K562 (cell line): Measurements from ENCODE around the gene RAB3GAP2. TPM values are rescaled to one million over a fixed set of nuclear protein-coding genes. Genes with fewer than 3 reads are reported as not detected.

Experiments
- ADNP ChIP-seq: fragments of 200-800 bp; sonication (Bioruptor generic); IDR thresholded peaks from 2 replicates; pipeline ENCODE4 v1.6.1; 2016; ENCODE audit warnings: missing genetic modification characterization, missing compliant biosample characterization
- COPS2 ChIP-seq: fragments of 450-650 bp; conservative IDR thresholded peaks from 2 replicates; pipeline ENCODE4 v1.6.1; 2016; ENCODE audit warnings: mild to moderate bottlenecking, moderate library complexity
- CSDE1 ChIP-seq, 2 experiments: fragments of 450-650 bp; IDR thresholded peaks; 2 replicates each; pipeline ENCODE4 v1.6.1; 2016; ENCODE audit warnings: mild to moderate bottlenecking in 1 of 2
- DPF2 ChIP-seq: fragments of 450-650 bp; IDR thresholded peaks from 2 replicates; pipeline ENCODE4 v1.6.1; 2016
- GATAD2A ChIP-seq: fragments of 450-650 bp; IDR thresholded peaks from 2 replicates; pipeline ENCODE4 v1.6.1; 2017
- HMG20A ChIP-seq: fragments of 450-650 bp; formaldehyde crosslinking; conservative IDR thresholded peaks from 2 replicates; pipeline ENCODE4 v1.4.0; 2020; ENCODE audit warnings: mild to moderate bottlenecking, mixed read lengths
- HNRNPL ChIP-seq: fragments of 200-400 bp; formaldehyde crosslinking; IDR thresholded peaks from 2 replicates; pipeline ENCODE4 v1.6.1; 2017; ENCODE audit warnings: low read depth, mild to moderate bottlenecking, low read length
- ILF3 ChIP-seq: fragments of 450-650 bp; IDR thresholded peaks from 2 replicates; pipeline ENCODE4 v1.6.1; 2018; ENCODE audit warnings: antibody characterized with exemption, mild to moderate bottlenecking, moderate library complexity, borderline replicate concordance
- KHSRP ChIP-seq: fragments of 450-650 bp; IDR thresholded peaks from 2 replicates; pipeline ENCODE4 v1.6.1; 2017
- L3MBTL2 ChIP-seq: fragments of 450-650 bp; IDR thresholded peaks from 2 replicates; pipeline ENCODE4 v1.6.1; 2016; ENCODE audit warnings: mild to moderate bottlenecking, moderate library complexity
- MCM3 ChIP-seq: fragments of 450-650 bp; IDR thresholded peaks from 2 replicates; pipeline ENCODE4 v1.6.1; 2016
- MTA3 ChIP-seq: fragments of 450-650 bp; formaldehyde crosslinking; IDR thresholded peaks from 2 replicates; pipeline ENCODE4 v1.6.1; 2017; ENCODE audit warnings: mild to moderate bottlenecking, borderline replicate concordance
- NFIX ChIP-seq: fragments of 250-450 bp; sonication (Bioruptor Pico); IDR thresholded peaks from 2 replicates; pipeline ENCODE4 v1.4.0; 2020; ENCODE audit warnings: low read depth, mild to moderate bottlenecking, moderate library complexity
- RBBP5 ChIP-seq: fragments of 200-600 bp; sonication (generic); IDR thresholded peaks from 2 replicates; pipeline ENCODE4 v1.6.1; 2012; ENCODE audit warnings: borderline replicate concordance, mild to moderate bottlenecking, low read length, control low read depth, inconsistent platforms; ENCODE audit not compliant: insufficient read depth, poor library complexity, severe bottlenecking
- TAL1 ChIP-seq: fragments of 450-650 bp; IDR thresholded peaks from 2 replicates; pipeline ENCODE4 v1.6.1; 2016; ENCODE audit warnings: mild to moderate bottlenecking
- TBL1XR1 ChIP-seq, 2 experiments: IDR thresholded peaks; 2 replicates each; pipeline ENCODE4 v1.6.1; 2012; ENCODE audit warnings: improper control_type of control experiment in 2 of 2, low read length in 2 of 2, mild to moderate bottlenecking in 1 of 2
- TCF7L2 ChIP-seq: fragments of 150-350 bp; IDR thresholded peaks from 2 replicates; pipeline ENCODE4 v1.6.1; 2016; ENCODE audit warnings: low read depth, mild to moderate bottlenecking, low read length, moderate library complexity
- ZNF639 ChIP-seq, 2 experiments: fragments of 200-800 bp in 1 of 2; sonication (Bioruptor generic) in 1 of 2; sonication (generic) in 1 of 2; formaldehyde crosslinking in 1 of 2; IDR thresholded peaks in 1 of 2; conservative IDR thresholded peaks in 1 of 2; 2 replicates each; pipeline versions ENCODE4 v1.5.0 to v1.6.1; 2016 to 2020; ENCODE audit warnings: missing compliant biosample characterization in 1 of 2, missing genetic modification characterization in 1 of 2, missing genetic modification reagents in 1 of 2
- polyA plus RNA-seq, 8 experiments: library from polyadenylated mRNA; depleted of rRNA in 4 of 8; stranded (reverse) in 5 of 8; unstranded in 3 of 8; fragments of >200 nt; fragmentation: Nextera tagmentation in 2 of 8; fragmentation: Illumina TruSeq in 1 of 8; extraction: Ambion mirVana in 2 of 8; extraction: Trizol in 1 of 8; gene quantifications; 2 replicates each; pipeline versions ENCODE4 v1.2.1 to v1.2.3, GENCODE V29; 2011 to 2014; ENCODE audit warnings: inconsistent platforms in 1 of 8, missing spikeins in 1 of 8
- total RNA-seq, 7 experiments: library from RNA; depleted of rRNA in 6 of 7; stranded (reverse); fragments of >200 nt in 6 of 7; fragmentation: Illumina TruSeq in 2 of 7; extraction: Trizol in 2 of 7; gene quantifications; 2 replicates each; pipeline versions ENCODE4 v1.2.1 to v1.2.3, GENCODE V29; 2011 to 2021; ENCODE audit warnings: low replicate concordance in 1 of 7
- TF ChIP-seq, protein P1 (sequence below): fragments of 250-450 bp; sonication (Bioruptor Pico); IDR thresholded peaks from 2 replicates; pipeline ENCODE4 v1.8.0; 2022; ENCODE audit warnings: inconsistent platforms
- TF ChIP-seq, protein P2 (sequence below): IDR thresholded peaks from 3 replicates; pipeline ENCODE4 v1.6.1; 2011; ENCODE audit warnings: borderline replicate concordance, mild to moderate bottlenecking; ENCODE audit not compliant: insufficient read length, insufficient read depth

The RAB3GAP2 gene
- total and polyA plus RNA-seq, 9 of the 15 experiments (the other 6 are each of a cell fraction or from before 2014, with no cell fraction given) = 14.1 to 69.1 (median 32.2) TPM

- TF ChIP-seq, protein P1, sequence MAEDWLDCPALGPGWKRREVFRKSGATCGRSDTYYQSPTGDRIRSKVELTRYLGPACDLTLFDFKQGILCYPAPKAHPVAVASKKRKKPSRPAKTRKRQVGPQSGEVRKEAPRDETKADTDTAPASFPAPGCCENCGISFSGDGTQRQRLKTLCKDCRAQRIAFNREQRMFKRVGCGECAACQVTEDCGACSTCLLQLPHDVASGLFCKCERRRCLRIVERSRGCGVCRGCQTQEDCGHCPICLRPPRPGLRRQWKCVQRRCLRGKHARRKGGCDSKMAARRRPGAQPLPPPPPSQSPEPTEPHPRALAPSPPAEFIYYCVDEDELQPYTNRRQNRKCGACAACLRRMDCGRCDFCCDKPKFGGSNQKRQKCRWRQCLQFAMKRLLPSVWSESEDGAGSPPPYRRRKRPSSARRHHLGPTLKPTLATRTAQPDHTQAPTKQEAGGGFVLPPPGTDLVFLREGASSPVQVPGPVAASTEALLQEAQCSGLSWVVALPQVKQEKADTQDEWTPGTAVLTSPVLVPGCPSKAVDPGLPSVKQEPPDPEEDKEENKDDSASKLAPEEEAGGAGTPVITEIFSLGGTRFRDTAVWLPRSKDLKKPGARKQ = no peak
- TF ChIP-seq ILF3 (peak; percentile 73; the same call in 1 of the 2 replicates), TBL1XR1 (IDR thresholded peaks at IDR 0.05; ENCODE audit: low read length in 2 of 2) (no peak; a peak in 1 of 4 replicates), GATAD2A (no peak), RBBP5 (peak; percentile 76), HNRNPL (no peak), DPF2 (peak; percentile 16; the same call in 1 of the 2 replicates), ADNP (peak; percentile 47; the same call in 1 of the 2 replicates), ZNF639 (CRISPR knock-in tag; conservative IDR thresholded peaks at IDR 0.05 in 1 of 2, IDR thresholded peaks at IDR 0.05 in 1 of 2) (0 out of 4 replicates have a peak, but pooled peaks of 1 of the 2 experiments have one; percentile 51), TAL1 (no peak), L3MBTL2 (peak; percentile 99), COPS2 (no peak), KHSRP (no peak), NFIX (CRISPR knock-in tag) (no peak), MCM3 (no peak), TCF7L2 (no peak), HMG20A (CRISPR knock-in tag) (no peak), CSDE1 (IDR thresholded peaks at IDR 0.05) (no peak), MTA3 (peak; percentile 85)
- TF ChIP-seq, protein P2, sequence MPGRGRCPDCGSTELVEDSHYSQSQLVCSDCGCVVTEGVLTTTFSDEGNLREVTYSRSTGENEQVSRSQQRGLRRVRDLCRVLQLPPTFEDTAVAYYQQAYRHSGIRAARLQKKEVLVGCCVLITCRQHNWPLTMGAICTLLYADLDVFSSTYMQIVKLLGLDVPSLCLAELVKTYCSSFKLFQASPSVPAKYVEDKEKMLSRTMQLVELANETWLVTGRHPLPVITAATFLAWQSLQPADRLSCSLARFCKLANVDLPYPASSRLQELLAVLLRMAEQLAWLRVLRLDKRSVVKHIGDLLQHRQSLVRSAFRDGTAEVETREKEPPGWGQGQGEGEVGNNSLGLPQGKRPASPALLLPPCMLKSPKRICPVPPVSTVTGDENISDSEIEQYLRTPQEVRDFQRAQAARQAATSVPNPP = no peak
Observed at GRCh38 chr1:220272047-220272840, at the start of gene RAB3GAP2 (continued).
